Upper lobe of left lung (tissue), 4 donors: ENCODE data around the gene ZSCAN31.

Experiments used
- CTCF ChIP-seq, 6 experiments: fragments of 450-650 bp in 4 of 6; fragments of 200-600 bp in 2 of 6; sonication (generic) in 2 of 6; IDR thresholded peaks; one replicate each; pipeline ENCODE4 v1.5.1; 2016 to 2019; ENCODE audit warnings: antibody characterized with exemption in 6 of 6
- EP300 ChIP-seq, 4 donors: sonication (generic); formaldehyde crosslinking; IDR thresholded peaks; one replicate each; pipeline ENCODE4 v1.5.1; 2017; ENCODE audit warnings: antibody characterized with exemption in 4 of 4, control low read depth in 2 of 4
- POLR2A ChIP-seq, 4 donors: fragments of 450-650 bp; IDR thresholded peaks; one replicate each; pipeline ENCODE4 v1.5.1; 2016 to 2017; ENCODE audit warnings: antibody characterized with exemption in 4 of 4, mild to moderate bottlenecking in 2 of 4

DNA sequence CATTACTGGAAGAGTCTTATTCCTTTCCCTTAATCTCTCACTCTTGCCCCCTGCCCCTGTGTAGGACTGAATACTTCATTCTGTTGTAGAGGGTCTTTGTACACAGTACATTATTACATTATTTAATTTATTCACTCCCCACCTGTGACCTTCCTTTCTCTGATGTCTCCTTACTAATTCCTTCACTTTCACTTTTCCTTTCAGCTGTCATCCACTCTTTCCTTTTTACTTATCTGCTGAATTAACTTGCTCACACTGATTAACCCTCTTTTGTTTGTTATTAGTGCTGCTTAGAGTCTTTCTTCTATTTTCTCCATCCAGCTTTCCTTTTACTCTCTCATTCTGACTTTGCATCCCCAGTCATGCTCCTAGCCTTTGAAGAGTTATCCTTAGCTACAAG, 61.1 kb downstream of the ZSCAN31 start:
- TF ChIP-seq CTCF (IDR thresholded peaks at IDR 0.05) (no peak), POLR2A (IDR thresholded peaks at IDR 0.05) (no peak), EP300 (IDR thresholded peaks at IDR 0.05) (no peak)
